Kidney (tissue), 14 donors: ENCODE data around the gene UBR3. TPM values are rescaled to one million over a fixed set of nuclear protein-coding genes. Genes with fewer than 3 reads are reported as not detected.

ENCODE experiments used
- DNase-seq, 5 donors: peaks; one replicate each; pipeline ENCODE4 v3.0.0-alpha.2; 2013 to 2020
- FAIRE-seq: peaks from 2 replicates; lab custom pipeline; 2012; peaks lifted over from hg19 to GRCh38; lab: Jason Lieb, UNC
- H3K27ac ChIP-seq, 2 donors: one replicate each; pipeline ENCODE4 v1.7.0; 2013; ENCODE audit warnings: low read depth in 2 of 2, low read length in 2 of 2, inconsistent platforms in 1 of 2
- H3K27me3 ChIP-seq: one replicate; pipeline ENCODE4 v1.7.1; 2013; ENCODE audit warnings: low read length, inconsistent platforms; ENCODE audit not compliant: control insufficient read depth, insufficient read depth
- H3K36me3 ChIP-seq, 3 donors: one replicate each; pipeline versions ENCODE4 v1.7.0 to v1.7.1; 2013; ENCODE audit warnings: low read length in 3 of 3, control low read depth in 1 of 3, inconsistent platforms in 1 of 3; ENCODE audit not compliant: insufficient read depth in 3 of 3, control insufficient read depth in 2 of 3
- H3K4me1 ChIP-seq, 3 donors: one replicate each; pipeline versions ENCODE4 v1.7.0 to v1.7.1; 2013; ENCODE audit warnings: low read length in 3 of 3, inconsistent platforms in 1 of 3, low read depth in 1 of 3; ENCODE audit not compliant: control insufficient read depth in 2 of 3, insufficient read depth in 2 of 3
- H3K4me3 ChIP-seq, 3 donors: one replicate each; pipeline versions ENCODE4 v1.7.0 to v1.8.1; 2013; ENCODE audit warnings: low read length in 3 of 3, control low read depth in 1 of 3, inconsistent platforms in 1 of 3
- H3K9ac ChIP-seq, 3 donors: one replicate each; pipeline versions ENCODE4 v1.7.0 to v1.7.1; 2013; ENCODE audit warnings: low read length in 3 of 3, control low read depth in 1 of 3, inconsistent platforms in 1 of 3
- H3K9me3 ChIP-seq, 3 donors: one replicate each; pipeline versions ENCODE4 v1.7.0 to v1.7.1; 2013; ENCODE audit warnings: low read length in 3 of 3, control low read depth in 1 of 3, inconsistent platforms in 1 of 3; ENCODE audit not compliant: control insufficient read depth in 2 of 3, insufficient read depth in 1 of 3
- intact Hi-C: fragments of 100-400 bp; cut with DNase I; formaldehyde crosslinking; loops from one replicate; pipeline ENCODE4 v1.11.1; 2022
- polyA plus RNA-seq: library from polyadenylated mRNA; stranded (reverse); fragments of 350-450 nt; fragmentation: Illumina TruSeq; extraction: RNeasy Lipid Tissue Mini Kit (QIAGEN cat#74804); gene quantifications from one replicate; pipeline ENCODE4 v1.2.3, GENCODE V29; 2014; ENCODE audit warnings: low read depth, low replicate concordance; ENCODE audit not compliant: insufficient read depth
- total RNA-seq: library from RNA; stranded (reverse); fragmentation: NEBNext Ultra II Directional; extraction: Animal tissue kit (Norgen Biotek cat#: 25700); gene quantifications from one replicate; pipeline ENCODE4 v1.2.1, GENCODE V29; 2021
- TF ChIP-seq, protein P1 (sequence below): IDR thresholded peaks from 3 replicates; pipeline ENCODE4 v1.5.1; 2012; ENCODE audit warnings: mild to moderate bottlenecking, moderate library complexity, borderline replicate concordance; ENCODE audit not compliant: insufficient read depth; ENCODE audit errors: extremely low read depth
- donor health status: control.
- donor health status: control.
- donor health status: control.
- donor health status: control.
- donor health status: control.
- donor health status: DM: yes; HTN: yes; CAD: no.
- donor health status: Normal renal cell carcinoma (clear cell type).

UBR3 gene
- total and polyA plus RNA-seq, 2 donors from 2014 or later = 10.2 to 41.0 TPM

DNA sequence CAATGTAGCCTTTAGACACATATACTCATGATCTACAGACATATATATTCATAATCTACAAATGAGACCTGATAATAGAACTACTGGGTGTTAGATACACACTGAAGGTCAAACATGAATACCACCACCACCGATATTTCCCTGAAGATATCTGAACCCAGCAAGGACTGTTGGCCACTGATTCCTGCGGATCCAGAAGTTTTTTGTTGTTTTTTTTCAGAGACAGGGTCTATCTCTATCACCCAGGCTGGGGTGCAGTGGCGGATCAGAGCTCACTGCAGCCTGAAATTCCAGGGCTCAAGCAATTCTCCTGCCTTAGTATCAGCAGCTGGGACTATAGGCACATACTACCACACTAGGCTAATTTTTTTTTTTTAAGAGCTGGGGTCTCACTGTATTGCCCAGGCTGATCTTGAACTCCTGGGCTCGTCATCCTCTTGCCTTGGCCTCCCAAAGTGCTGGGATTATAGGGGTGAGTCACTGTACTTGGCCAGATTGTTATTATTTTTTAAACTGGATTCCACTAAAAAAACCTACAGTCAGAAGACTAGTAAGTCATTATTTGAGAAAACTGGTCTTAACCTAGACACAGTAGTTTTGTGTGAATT, 4.4 kb upstream of the UBR3 start:
- Histone ChIP-seq H3K9me3 (no peaks in the 10 kb centered on the region), H3K4me1 (peaks cover 0 to 13% (median 0%) of the 10 kb centered on the region in 3 donors), H3K27me3 (no peaks in the 10 kb centered on the region), H3K9ac (no peak overlapping the region), H3K4me3 (no peak overlapping the region), H3K27ac (no peak overlapping the region), H3K36me3 (peaks cover 0 to 5% (median 3%) of the 10 kb centered on the region in 3 donors)
- FAIRE-seq (no peak), DNase-seq (no peak)
- TF ChIP-seq, protein P1, sequence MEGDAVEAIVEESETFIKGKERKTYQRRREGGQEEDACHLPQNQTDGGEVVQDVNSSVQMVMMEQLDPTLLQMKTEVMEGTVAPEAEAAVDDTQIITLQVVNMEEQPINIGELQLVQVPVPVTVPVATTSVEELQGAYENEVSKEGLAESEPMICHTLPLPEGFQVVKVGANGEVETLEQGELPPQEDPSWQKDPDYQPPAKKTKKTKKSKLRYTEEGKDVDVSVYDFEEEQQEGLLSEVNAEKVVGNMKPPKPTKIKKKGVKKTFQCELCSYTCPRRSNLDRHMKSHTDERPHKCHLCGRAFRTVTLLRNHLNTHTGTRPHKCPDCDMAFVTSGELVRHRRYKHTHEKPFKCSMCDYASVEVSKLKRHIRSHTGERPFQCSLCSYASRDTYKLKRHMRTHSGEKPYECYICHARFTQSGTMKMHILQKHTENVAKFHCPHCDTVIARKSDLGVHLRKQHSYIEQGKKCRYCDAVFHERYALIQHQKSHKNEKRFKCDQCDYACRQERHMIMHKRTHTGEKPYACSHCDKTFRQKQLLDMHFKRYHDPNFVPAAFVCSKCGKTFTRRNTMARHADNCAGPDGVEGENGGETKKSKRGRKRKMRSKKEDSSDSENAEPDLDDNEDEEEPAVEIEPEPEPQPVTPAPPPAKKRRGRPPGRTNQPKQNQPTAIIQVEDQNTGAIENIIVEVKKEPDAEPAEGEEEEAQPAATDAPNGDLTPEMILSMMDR = no peak
- intact Hi-C loops = no loop called here

DNA sequence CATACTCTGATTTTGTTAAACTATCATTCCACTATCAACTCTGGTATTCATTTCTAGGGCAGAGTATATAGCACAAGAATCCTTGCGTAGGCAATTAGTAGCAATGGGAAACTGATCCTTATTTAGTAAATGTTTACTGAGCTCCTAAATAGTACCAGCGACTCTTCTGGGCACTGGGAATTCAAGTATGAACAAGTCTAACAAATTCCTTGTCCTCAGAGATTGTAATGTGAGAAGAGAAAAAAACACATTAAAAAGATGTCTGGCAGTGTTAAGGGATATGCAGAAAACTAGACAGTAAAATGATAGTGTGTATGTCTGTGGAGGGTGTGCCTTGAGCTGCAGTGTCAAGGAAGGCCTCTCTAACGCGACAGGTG, 3.3 kb upstream of the UBR3 start:
- Histone ChIP-seq H3K9me3 (no peaks in the 10 kb centered on the region), H3K27ac (peak overlapping the region in 1 of 2 donors; percentile 80), H3K4me3 (peak overlapping the region; percentile 81 to 94 (median 89)), H3K9ac (peak overlapping the region; percentile 70 to 93 (median 85)), H3K36me3 (peaks cover 0 to 2% (median 0%) of the 10 kb centered on the region in 3 donors), H3K27me3 (no peaks in the 10 kb centered on the region), H3K4me1 (peaks cover 0 to 16% (median 0%) of the 10 kb centered on the region in 3 donors)
- TF ChIP-seq, protein P1 = no peak
- FAIRE-seq (no peak), DNase-seq (no peak)
- intact Hi-C loops = no loop called here

DNA sequence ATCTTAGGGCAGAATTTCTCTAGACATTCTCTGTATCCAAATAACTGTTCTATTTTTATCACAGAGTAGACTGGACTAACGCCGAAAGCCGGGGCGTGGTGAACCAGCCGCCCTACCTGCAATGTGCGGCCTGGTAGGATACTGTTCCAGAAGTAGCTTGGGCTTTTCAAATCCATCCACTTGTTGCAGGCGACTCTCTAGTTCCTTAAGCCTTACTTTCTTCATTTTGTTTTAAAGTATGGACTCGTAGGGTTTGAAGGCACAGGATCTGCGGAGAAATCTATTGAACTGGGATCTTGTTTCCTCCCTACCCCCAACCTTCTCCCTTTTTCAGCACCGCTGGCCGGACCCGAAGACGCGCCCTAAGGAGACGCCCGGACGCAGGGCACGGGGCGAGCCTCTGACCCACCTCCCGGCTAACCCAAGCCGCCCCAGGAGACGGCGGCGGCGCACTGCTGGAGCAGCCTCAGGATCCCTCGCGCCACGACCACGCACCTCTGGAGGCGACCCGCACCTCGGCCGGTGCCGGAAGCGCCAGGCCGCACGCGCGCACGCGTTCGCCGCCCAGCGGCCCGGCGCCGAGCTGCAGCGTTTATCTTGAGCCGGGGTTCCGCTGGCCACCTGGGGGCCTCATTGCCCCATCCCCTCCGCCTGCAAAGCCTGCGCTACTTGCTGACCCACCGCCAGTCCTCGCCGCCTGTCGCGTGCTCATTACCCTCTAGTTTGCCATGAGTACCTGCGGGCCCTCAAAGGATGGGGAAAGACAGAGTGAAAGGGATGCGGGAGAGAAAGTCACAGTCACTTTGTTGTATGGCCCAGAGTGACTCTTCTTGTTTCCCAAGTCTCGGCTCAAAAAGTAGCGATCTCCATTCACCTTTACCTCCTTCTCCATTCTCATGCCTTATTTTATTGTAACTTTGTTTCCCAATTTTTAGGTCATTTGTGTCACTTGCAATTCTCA, 2.6 kb upstream of the UBR3 start, which contains the start of gene METTL5:
Gene METTL5 (minus strand): TSS at position 533 of the 961 bp plus-strand sequence. CDS start 308 bp downstream, at position 225.
- Histone ChIP-seq H3K27ac (peak within 1 kb of the TSS; percentile 77 to 80), H3K9ac (peak within 1 kb of the TSS; percentile 70 to 93 (median 85)), H3K9me3 (no peaks in the 10 kb centered on the region), H3K4me3 (peak within 1 kb of the TSS; percentile 81 to 94 (median 89)), H3K27me3 (no peaks in the 10 kb centered on the region), H3K4me1 (peaks cover 0 to 18% (median 0%) of the 10 kb centered on the region in 3 donors), H3K36me3 (peaks cover 0 to 2% (median 0%) of the 10 kb centered on the region in 3 donors)
- peak; percentile 87 to 93 (median 89) for DNase-seq
- TF ChIP-seq, protein P1 = peak; percentile 99
- intact Hi-C loops = no loop called here
- FAIRE-seq = no peak
